ENCODE measurements around the gene NME2.
"Not testable (repeated sequence)": the region's sequence is repeated elsewhere in the genome, so short reads cannot be mapped to it uniquely, and the experiment has no call there.

The NME2 gene

DNA sequence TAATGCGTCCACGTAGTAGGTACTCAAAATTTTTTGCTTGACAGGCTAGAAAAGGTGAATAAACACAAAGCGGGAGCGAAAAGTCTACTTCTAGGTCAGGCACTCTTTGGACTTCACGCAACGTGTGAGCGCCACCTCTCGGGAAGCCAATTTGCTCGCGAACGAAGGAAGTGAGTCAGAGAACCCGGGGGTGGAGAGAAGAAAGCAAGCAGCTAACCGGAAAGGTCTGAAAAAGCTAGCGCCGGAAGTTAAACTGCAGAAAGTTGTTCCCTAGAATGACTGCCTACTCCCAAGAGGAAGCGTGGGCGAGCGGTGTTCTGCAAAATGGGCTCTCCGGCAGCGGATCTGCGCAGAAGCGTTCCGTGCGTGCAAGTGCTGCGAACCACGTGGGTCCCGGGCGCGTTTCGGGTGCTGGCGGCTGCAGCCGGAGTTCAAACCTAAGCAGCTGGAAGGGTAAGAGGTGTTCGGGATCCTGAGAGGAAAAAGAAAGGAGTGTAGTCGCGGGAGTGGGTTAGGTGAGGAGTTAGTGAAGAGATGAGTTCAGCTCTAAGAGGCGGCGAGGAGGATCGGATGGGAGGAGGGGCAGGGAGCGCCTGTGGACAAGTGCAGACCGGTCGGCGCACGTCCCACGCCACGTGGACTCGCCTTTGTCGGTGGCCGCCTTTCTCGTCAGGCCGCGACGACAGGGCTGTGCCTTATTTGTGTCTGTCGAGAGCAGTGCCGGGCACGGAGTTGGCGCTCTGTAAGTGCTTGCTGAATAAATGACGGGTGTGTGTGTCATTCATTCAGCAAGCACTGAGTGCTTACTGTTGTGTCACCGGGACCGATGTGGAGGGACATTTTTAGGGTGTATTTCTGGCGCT lies 12.8 kb upstream of the NME2 start, which contains the start of gene NME1:
Gene NME1 (plus strand): TSS at position 350 of the 863 bp plus-strand sequence. CDS start 2,096 bp downstream, outside the sequence.
- DNase-seq (ENCODE audit: low read depth), result peak; percentile 100

DNA sequence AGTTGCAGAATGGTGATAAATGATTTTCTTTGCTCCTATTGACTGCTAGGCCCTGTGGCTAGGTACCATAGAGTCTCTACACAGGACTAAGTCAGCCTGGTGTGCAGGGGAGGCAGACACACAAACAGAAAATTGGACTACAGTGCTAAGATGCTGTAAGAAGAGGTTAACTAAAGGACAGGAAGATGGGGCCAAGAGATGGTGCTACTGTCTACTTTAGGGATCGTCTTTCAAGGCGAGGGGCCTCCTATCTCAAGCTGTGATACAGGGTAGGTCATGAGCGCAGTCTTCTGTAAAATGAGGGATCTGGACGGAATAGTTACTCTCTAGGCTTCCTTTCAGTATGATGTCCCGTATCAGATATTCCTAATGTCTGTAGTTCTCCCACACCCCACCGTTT lies 12.0 kb upstream of the NME2 start:
- DNase-seq (ENCODE audit: low read depth), result peak; percentile 24

DNA sequence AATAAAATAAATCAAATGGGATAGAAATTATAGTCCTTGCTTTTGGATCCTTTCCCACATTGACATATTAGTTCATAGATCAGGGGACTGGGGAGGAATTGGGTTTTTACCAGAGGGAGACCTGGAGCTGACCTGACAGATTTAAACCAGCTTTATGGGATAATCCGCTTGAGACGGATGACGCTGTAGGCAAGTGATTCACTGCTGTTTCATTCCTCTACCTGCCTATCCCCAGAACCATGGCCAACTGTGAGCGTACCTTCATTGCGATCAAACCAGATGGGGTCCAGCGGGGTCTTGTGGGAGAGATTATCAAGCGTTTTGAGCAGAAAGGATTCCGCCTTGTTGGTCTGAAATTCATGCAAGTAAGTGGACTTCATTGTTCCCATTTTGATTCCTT lies 10.8 kb upstream of the NME2 start:
- DNase-seq (ENCODE audit: low read depth), result no peak

DNA sequence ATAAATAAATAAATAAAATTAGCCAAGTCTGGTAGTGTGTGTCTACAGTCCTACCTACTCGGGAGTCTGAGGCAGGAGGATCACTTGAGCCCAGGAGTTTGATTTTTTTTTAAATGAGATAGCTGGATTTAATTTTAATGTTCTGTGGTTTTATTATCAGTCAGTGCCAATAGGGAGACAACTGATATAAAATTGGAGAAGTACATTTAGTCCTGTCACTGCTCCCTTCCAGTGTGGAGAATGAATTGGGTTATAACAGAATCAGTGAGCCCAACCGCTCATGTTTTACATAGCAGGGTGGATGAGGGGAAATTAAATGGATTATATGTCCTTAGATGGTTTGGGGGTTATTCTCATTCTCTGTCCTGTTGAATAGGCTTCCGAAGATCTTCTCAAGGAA lies 6.6 kb upstream of the NME2 start:
- DNase-seq (ENCODE audit: low read depth), result no peak

DNA sequence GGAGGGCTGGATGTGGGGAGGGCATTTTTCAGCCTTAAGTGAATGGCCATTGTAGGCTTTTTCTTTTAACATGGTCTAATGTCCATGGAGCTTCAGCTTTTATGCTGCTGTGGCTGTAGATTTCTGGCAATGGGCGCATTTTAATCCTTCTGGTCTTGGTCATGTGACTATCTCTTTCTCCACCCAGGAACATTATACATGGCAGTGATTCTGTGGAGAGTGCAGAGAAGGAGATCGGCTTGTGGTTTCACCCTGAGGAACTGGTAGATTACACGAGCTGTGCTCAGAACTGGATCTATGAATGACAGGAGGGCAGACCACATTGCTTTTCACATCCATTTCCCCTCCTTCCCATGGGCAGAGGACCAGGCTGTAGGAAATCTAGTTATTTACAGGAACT lies 4.7 kb upstream of the NME2 start:
- no peak for DNase-seq (ENCODE audit: low read depth)

DNA sequence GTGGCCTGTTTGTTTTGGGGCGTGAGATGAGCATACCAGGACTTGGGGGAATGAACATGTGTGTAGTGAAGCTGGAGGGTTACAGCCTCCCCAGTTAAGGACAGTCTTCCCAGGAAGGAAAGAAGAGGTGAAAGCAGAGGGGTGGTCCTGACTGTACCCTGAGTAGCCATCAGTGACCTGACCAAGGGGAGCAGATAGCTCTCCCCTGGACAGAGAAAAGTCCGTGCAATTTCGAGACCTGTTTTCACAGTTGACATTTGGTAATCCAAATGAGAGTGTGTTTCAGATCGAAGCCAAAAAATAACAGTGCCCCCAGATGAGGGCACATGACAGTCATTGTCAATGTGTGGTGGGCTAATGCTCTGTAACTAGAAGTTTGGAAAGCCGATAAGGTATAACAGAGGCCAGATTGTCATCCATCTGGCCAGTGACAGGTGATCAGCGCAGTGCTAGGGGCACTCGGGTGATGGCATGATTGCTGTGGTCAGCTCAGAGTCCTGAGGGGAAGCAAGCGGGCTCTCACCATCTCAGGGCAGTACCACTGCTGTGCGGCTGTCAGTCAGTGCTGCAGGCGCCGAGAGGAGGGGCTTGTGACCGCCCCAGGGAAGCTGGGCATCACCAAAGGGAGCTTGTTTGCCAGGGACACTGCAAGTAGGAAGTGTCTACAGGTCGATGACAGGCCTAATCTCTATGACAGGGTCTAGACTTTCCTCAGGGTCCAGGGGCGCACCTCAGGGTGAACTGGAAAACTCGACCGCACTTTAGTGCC lies 1.1 kb upstream of the NME2 start:
- DNase-seq (ENCODE audit: low read depth), result no peak

DNA sequence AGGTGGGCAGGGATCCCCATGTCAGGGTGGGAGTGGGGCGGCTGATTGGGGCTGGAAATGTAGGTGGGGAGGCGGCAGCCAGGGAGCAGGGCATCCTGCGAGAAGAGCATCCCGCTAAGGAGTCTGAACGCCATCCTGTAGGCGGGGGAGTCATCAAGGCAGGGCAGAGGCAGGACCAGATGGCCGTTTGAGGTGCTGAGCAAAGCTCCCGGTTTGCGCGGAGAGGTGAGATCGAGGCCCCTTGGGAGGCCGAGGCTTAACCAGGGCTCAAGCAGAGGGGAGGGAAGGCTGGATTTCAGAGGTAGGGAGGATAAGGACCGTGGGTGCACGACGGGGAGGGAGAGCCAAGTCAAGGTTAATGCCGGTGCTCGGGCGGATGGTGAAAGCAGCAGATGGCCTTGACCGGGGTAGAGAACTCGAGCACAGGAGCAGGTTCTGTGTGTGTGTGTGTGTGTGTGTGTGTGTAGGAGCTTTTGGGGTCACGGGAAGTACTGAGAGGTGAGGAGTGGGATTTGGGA lies 472 bp upstream of the NME2 start:
- DNase-seq (ENCODE audit: low read depth), result peak; percentile 60

DNA sequence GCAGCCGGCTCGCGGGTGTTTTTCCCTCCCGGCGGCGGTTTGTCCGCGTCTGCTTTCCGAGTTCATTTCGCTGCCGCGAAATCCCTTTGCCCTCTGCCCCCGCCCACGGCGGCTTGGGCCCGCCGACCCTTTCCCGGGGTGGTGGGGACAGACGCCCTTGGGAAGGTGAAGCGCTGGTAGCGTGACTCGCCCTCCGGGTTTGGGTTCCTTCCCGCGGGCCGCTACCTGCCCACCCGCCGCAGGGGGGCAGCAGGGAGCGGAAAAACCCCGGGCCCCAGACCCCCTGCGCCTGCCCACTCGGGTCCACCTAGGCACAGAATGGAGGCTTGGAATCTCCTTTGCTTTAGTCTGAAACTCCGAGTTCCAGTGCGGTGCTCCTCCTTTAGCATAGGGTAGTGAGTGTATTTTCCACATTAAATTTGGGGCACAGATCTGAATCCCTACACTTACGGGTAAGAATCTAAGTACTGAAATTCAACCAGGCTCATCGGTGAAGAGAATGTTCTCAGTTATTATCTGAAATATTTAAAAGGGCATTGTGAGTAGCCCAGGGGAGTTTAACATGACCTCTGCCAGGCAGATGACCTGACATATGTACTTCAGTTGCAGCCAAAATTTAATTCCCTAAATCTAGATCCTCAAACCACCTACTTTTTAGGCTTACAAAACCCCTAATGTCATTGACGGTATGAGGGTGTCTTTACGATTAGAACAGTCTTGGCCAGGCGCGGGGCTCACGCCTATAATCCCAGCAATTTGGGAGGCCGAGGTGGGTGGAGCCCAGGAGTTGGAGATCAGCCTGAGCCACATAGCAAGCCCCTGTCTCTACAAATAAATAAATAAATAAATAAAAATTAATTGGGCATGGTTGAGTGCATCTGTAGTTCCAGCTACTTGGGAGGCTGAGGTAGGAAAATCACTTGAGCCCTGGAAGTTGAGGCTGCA lies 1.0 kb downstream of the NME2 start:
- peak; percentile 73 for DNase-seq (ENCODE audit: low read depth)

DNA sequence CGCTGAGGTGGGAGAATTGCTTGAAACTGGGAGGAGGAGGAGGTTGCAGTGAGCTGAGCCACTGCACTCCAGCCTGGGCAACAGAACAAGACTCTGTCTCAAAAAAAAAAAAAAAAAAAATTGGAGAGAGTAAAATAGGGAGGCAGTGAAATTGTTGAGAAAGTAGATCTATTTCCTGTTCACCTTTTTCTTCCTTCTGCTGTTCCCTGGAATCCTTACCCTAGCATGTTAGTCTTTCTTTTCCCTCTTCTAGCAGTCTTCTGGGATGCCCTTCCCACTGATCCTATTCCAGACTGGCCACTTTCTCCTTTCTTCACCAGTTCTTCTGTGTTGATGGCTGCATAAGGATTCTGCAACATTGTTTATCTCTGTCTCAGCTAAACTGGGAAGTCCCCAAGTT lies 3.1 kb downstream of the NME2 start:
- DNase-seq (ENCODE audit: low read depth), result no peak

DNA sequence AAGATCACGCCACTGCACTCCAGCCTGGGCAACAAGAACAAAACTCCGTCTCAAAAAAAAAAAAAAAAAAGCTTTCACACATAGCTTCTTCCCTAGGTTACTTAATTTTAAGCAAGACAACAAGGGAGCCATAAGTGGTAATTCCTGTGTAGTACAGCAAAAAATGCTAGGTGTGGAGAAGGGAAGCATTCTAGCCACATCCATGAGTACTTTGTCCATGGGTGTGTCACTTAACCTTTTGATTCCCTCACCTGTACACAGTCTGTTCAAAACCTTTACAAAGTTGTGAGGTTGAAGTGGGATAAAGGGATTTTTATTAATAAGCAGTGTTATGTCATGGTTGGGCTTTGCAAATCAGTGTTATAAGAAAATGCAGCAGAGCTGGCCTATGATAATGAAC lies 4.5 kb downstream of the NME2 start:
- no peak for DNase-seq (ENCODE audit: low read depth)

DNA sequence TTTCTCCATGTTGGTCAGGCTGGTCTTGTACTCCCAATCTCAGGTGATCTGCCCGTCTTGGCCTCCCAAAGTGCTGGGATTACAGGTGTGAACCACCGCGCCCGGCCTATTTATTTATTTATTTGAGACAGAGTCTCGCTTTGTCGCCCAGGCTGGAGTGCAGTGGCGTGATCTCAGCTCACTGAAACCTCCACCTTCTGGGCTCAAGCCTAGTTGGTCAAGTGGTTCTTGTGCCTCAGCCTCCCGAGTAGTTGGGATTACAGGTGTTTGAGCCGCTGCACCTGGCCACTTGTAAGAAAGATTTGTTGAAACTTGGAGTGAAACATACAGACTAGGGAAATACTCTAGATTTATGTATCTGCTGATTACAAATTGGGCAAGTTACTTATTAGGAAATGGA lies 5.8 kb downstream of the NME2 start:
- not testable (repeated sequence) for DNase-seq (ENCODE audit: low read depth)

DNA sequence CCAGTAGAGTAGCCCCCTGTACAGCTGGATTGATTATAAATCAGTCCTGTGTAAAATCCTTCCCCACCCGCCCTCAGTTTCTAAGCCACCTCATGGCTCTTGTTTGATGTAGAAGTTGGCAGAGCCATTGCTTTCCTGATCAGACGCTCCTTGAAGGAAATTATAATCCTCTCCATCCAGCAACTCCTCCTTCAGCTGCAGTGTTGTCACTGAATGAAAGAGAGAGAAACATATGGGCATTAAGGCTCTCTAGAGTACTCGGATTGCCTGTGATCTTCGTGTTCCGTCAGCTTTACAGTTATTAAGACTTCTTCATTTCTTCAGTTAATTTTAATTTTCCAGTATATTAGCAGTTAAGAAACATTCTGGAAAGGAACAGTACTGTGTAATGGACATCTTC lies 14.3 kb downstream of the NME2 start:
- no peak for DNase-seq (ENCODE audit: low read depth)

DNA sequence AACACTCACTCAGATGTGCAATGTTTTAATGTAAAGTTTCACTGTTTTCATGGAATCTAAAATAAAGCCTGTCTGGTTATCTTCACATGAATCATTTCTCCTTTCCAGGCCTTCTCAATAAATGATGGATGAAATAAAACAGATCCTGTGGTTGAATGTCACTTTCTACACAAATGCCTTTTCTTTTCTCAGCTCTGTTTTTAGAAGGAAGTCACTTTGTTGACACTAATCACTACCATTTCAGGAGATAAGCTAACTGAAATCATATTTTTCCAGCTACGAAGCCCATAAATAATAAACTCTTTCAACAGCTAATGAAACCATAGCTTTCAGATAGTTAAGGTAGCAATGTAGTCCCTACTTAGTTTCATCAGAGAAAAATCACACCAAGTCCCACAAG lies 17.9 kb downstream of the NME2 start:
- DNase-seq (ENCODE audit: low read depth), result no peak

DNA sequence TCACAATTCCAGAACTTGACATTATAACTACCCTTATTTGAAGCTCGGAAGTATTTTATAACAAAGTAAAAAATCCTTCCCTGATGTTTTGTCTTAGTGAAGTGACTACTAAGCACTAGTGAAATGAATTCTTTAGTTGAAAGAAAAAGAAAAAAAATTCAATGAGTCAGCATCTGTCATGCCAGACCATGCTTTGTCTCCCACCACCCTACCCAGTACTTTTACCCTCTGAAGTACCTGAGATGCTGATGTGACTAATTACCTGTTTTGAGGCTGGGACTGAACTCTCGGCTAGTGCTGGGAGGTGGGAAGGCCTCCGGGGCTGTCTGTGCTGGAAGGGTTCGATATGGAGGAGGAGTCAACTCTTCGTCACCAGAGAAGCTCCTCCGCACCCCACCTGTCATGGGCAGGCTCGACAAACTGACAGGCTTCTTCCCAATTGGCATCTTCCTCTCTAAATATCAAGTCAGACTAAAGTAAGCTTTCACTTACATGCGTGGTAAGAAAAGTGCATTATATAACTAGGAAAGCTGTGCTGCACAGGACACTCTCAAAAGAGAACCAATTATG lies 19.6 kb downstream of the NME2 start:
- no peak for DNase-seq (ENCODE audit: low read depth)

DNA sequence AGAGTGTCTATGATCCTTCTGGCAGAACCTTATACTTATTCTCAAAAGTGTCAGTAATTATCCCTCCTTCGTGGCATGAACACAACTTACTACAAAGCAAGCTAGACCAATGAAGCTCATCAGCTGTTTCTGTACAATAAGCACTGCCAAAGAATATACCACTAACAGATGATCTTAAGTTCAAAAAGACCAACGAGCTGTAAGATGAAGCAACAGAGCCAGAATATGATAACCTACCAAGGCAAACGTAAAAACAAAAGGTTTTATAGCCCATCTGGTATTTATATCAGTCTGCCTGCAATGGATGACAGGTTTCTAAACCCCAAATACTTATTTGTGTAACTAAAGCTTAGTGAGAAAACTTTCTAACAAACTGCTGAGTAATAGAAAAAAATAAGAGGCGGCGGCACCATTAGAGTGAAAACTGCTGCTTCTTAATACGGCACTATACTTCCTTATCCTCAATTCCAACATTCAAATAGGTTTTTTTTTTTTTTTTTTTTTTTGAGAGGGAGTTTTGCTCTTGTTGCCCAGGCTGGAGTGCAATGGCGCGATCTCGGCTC lies 22.1 kb downstream of the NME2 start:
- DNase-seq (ENCODE audit: low read depth), result no peak

DNA sequence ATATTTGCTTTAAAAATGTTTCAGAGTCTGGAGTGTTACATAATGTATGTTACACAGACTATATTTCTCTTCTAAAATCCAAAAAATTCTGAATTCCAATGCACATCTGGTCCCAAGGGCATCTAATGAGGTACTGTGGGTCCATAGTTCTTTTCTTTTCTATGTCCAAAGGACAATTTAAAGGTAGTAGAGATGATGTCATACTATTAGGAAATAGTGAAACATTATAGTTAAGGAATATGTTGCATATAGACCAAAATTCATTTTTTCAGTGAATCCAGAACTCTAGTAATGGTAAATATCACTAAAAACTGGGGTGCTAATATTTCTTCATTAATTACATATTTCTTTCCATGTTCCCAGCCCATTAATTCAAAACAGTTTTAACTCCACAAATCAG lies 23.0 kb downstream of the NME2 start:
- no peak for DNase-seq (ENCODE audit: low read depth)

DNA sequence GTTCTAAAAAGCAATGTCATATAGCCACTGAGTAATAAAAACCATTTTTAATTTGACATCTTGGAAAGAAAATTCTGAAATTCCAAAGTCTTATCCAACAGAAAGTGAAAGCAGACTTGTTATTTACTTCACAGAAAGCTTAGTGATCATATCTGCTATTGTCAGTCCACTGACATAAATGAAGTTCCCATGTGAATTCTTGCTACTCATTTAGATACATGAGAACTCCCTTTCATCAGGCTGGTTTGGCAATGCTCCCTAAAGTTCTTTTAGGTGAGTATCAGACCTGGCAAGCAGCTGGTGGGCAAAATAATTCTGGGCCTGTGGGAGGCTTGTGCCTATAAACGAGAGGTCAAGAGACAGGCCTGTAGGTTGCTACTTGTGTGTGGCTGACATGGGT lies 23.4 kb downstream of the NME2 start:
- no peak for DNase-seq (ENCODE audit: low read depth)

DNA sequence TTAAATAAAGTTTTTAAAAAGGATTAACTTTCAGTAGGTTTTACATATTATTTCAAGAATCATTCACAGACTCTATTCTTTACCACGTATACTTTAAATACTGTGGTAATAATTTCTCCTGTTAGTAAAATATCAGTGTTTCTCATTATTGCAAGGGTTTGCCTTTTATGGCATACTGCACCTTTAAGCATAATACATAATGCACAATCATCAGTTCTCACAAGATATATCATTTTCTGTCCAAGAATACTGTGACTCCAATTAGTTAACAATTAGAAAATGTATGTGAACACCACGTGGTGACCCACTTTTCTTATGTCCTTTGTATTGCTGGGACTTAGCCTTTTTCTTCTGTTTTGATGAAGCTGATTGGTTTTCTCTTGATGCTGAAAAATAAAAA lies 25.7 kb downstream of the NME2 start:
- no peak for DNase-seq (ENCODE audit: low read depth)

DNA sequence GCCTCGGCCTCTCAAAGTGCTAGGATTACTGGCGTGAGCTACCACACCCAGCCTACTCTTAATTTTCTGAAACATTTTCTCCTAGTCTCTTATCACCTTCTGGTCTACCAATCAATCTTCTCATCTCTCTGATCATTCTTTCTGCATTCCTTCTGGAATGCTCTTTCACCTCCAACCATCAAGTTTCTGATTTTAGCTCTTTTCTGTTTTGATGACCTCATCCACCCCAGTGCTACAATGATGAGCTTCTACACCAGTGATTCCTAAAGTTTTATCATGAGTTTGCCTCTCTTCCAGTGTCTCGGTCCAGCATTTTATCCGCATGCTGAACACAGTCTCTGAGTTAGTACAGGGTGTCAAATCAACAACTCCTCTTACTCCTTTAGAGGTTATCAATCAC lies 31.5 kb downstream of the NME2 start:
- no peak for DNase-seq (ENCODE audit: low read depth)

DNA sequence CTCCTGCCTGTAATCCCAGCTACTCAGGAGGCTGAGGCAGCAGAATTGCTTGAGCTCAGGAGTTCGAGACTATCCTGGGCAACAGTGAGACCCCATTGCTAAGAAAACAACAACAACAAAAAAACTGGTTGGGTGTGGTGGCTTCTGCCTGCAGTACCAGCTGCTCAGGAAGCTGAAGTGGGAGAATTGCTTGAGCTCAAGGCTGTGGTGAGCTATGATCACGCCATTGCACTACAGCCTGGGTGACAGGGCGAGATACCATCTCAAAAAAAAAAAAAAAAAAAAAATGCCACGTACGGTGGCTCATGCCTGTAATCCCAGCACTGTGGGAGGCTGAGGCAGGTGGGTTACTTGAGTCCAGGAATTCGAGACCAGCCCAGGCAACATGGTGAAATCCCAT lies 34.1 kb downstream of the NME2 start:
- no peak for DNase-seq (ENCODE audit: low read depth)

DNA sequence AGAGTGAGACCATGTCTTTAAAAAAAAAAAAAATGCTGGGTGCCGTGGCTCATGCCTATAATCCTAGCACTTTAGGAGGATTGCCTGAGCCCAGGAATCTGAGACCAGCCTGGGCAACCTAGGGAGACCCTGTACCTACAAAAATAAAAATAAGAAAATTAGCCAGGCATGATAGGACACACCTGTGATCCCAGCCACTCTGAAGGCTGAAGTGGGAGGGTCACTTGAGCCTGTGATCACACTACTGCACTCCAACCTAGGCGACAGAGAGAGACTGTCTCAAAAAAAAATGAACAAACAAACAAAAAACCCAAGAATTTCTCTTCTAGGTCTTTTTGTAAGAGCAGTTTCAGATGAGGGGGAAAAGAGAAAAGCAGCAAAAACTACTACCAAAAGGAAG lies 34.6 kb downstream of the NME2 start:
- DNase-seq (ENCODE audit: low read depth), result no peak
